Natural killer cell treated with Interleukin-12 subunit alpha and Interleukin-12 subunit beta and Interleukin-15 and Interleukin-18, amount 100 ng/mL, for 72 hours (primary cell): ENCODE results near the gene CEACAM21. TPM values are rescaled to one million over a fixed set of nuclear protein-coding genes. Genes with fewer than 3 reads are reported as not detected.
A peak's percentile ranks its signal among the peaks of the same experiment; 100 is the strongest.

Experiments
- ATAC-seq, 2 donors: fragments of 150-1000 bp; cut with Tn5 transposase in 1 of 2; sonication (Bioruptor Pico), chemical (Tn5 transposase) in 1 of 2; 2 replicates each; pipeline ENCODE4 v1.10.0; 2021
- DNase-seq: peaks from one replicate; pipeline ENCODE4 v3.0.0; 2022; ENCODE audit warnings: low spot score
- H3K27ac Mint-ChIP-seq, 2 donors: 1 replicate in 1 of 2; 2 replicates in 1 of 2; pipeline ENCODE4 v1.8.0; 2022; ENCODE audit warnings: mixed read lengths in 2 of 2, mild to moderate bottlenecking in 1 of 2, moderate library complexity in 1 of 2
- H3K27me3 Mint-ChIP-seq, 2 donors: 1 replicate in 1 of 2; 2 replicates in 1 of 2; pipeline ENCODE4 v1.8.0; 2022; ENCODE audit warnings: mixed read lengths in 2 of 2
- H3K36me3 Mint-ChIP-seq: one replicate; pipeline ENCODE4 v1.8.0; 2022; ENCODE audit warnings: mixed read lengths
- H3K4me1 Mint-ChIP-seq, 2 donors: 1 replicate in 1 of 2; 2 replicates in 1 of 2; pipeline ENCODE4 v1.8.0; 2022; ENCODE audit warnings: low read depth in 2 of 2, mixed read lengths in 2 of 2, mild to moderate bottlenecking in 1 of 2
- H3K4me3 Mint-ChIP-seq: one replicate; pipeline ENCODE4 v1.8.0; 2022; ENCODE audit warnings: mixed read lengths
- H3K9me3 Mint-ChIP-seq: 2 replicates; pipeline ENCODE4 v1.8.0; 2022; ENCODE audit warnings: mixed read lengths
- total RNA-seq, 2 donors: library from RNA; stranded (reverse); gene quantifications; one replicate each; pipeline ENCODE4 v1.2.3, GENCODE V29; 2022

Gene CEACAM21
- total RNA-seq = 10 to 100 TPM in 1 of 2 donors, 1 to 10 TPM in 1; 9.7 to 20.6 TPM

DNA sequence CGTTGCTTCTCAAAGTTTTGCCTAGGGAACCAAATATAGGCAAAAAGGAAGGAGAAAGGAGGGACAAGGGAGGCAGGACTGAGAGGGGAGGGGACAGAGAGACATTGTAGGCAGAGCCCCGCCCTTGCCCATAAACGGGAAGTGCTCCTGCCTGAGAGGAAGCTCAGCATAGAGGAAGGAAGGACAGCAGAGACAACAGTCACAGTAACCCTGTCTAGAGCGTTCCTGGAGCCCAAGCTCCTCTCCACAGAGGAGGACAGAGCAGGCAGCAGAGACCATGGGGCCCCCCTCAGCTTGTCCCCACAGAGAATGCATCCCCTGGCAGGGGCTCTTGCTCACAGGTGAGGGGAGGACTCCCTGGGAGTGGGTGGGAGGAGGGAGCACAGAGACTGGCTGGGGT, at the start of gene CEACAM21:
Gene CEACAM21 (plus strand): TSS at position 169 of the 400 bp plus-strand sequence. CDS start 109 bp downstream, at position 278.
- Mint-ChIP-seq H3K4me1 (peaks cover 16 to 21% of the 10 kb centered on the region in 2 donors), H3K4me3 (peak within 1 kb of the TSS; percentile 87), H3K27me3 (no peaks in the 10 kb centered on the region), H3K27ac (peak within 1 kb of the TSS; percentile 90 to 97), H3K36me3 (peaks cover 11% of the 10 kb centered on the region), H3K9me3 (no peaks in the 10 kb centered on the region)
- peak; percentile 75 for DNase-seq
- peak; percentile 95 to 96 for ATAC-seq

DNA sequence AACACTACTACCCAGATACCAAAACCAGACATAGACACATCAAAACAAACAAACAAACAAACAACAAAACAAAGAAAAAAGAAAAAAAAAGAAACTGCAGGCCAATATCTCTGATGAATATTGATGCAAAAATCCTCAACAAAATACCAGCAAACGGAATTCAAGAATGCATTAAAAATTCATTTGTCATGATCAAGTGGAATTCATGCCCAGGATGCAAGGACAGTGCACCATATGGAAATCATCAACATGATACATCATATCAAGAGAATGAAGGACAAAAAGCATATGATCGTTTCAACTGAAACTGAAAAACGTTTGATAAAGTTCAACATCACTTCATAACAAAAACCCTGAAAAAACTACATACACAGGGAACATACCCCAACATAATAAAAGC, 48.9 kb upstream of the CEACAM21 start:
- Mint-ChIP-seq H3K27ac (no peak overlapping the region), H3K4me3 (no peak overlapping the region), H3K27me3 (peaks cover 28 to 31% of the 10 kb centered on the region in 2 donors), H3K36me3 (no peaks in the 10 kb centered on the region), H3K9me3 (peaks cover 9% of the 10 kb centered on the region), H3K4me1 (peaks cover 41 to 43% of the 10 kb centered on the region in 2 donors)
- DNase-seq (no peak), ATAC-seq (no peak)

DNA sequence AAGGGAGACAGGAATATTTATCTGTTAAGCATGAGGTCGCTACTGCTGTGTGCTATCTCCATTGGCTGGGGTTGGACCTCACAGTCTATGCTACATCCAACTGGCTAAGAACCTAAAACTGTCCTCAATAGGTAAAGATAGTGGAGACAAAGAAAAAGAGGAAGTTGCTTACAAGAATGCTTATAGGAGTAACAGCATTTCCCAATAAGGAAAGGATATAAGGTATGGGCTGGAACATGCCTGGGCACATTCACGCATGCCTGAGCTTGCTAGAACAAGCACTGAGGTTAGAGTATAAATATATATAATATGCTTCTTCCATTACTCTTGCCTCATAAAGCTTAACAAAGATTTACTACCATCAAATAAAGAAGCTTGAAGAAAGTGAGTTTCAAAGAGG, 47.9 kb upstream of the CEACAM21 start:
- Mint-ChIP-seq H3K9me3 (peaks cover 9% of the 10 kb centered on the region), H3K4me3 (no peak overlapping the region), H3K4me1 (peaks cover 38 to 40% of the 10 kb centered on the region in 2 donors), H3K36me3 (no peaks in the 10 kb centered on the region), H3K27ac (no peak overlapping the region), H3K27me3 (peaks cover 28 to 31% of the 10 kb centered on the region in 2 donors)
- no peak for ATAC-seq
- DNase-seq = no peak

DNA sequence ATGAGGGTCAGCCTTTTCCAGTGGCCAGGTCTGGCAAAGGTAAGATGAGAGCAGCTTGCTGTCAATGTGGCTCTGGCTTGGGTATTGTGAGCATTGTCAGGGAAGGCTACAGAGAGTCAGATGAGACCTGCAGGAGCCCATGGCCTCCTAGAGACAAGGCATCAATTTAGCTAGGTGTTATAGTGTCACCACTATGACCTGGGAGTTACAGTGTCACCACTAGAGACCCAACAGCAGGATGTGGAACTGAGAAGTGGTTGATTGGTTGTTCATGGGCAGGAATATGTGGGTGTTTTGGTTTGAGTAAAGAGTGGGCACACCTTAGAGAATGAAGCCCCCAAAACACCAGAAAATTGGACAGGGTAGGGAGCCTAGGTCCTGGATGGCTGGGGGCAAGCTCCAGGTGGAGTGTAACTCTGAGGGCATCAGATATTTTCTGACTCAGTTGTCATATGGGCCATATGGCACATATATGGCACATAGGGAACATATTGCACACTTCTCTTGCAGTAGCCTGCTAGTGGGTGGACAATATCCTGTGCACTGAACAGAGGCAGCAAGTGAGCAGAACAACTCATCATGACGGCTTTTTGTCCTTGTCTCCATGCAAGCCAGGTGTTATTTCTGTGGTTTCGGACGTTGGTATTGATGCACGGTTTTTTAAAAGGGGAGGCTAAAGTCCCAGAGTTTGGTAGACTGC, 46.3 kb upstream of the CEACAM21 start:
- Mint-ChIP-seq H3K9me3 (peaks cover 9% of the 10 kb centered on the region), H3K27ac (peak overlapping the region; percentile 1 to 9), H3K4me1 (peaks cover 45 to 50% of the 10 kb centered on the region in 2 donors), H3K36me3 (no peaks in the 10 kb centered on the region), H3K27me3 (peaks cover 28 to 29% of the 10 kb centered on the region in 2 donors), H3K4me3 (peak overlapping the region; percentile 83)
- DNase-seq (no peak), ATAC-seq (peak; percentile 4 to 54)

DNA sequence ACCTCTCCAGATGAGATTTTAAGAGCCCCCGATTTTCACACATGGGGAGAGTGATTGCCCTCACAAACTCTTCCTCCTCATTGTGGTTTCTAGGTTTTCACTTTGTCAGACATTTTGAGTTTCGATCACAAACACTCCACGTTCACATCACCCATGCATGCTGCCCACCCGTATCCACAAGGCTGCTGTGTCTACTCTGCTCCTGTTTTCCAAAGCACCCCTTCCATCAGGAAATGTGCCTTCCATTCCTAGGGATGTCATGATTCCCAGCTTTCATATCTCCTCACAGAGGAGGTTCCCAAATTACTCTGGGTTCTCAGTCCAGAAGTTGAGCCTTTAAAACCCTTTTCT, 45.8 kb upstream of the CEACAM21 start:
- DNase-seq = no peak
- peaks cover 9% of the 10 kb centered on the region for H3K9me3 Mint-ChIP-seq
- H3K36me3 Mint-ChIP-seq = no peaks in the 10 kb centered on the region
- peak in 1 of 2 donors; percentile 11 for ATAC-seq
- H3K27me3 Mint-ChIP-seq = peaks cover 24% of the 10 kb centered on the region in 2 donors
- H3K27ac Mint-ChIP-seq = peak overlapping the region; percentile 80 to 93
- H3K4me1 Mint-ChIP-seq = peaks cover 50 to 55% of the 10 kb centered on the region in 2 donors
- peak overlapping the region; percentile 83 for H3K4me3 Mint-ChIP-seq

DNA sequence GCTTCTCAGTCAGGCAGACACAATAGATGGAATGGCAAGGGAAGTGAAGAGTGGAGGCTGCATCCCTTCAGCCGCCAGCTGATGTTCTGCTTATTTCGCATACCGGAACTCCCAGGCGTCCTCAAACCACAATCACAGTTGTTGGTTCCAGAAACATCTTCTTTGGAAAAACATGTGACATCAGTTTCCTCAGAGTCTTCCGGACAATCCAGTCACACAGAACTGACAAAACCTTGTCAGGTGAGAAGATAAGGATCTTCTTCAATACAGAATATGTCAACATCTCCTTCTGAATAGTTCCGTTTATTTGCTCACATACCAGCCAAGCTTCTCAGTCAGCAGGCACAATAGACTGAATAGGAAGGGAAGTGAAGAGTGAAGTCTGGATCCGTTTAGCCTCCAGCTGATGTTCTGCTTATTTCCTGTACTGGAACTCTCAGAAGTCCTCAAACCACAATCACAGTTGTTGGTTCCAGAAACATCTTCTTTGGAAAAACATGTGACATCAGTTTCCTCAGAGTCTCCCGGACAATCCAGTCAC, 45.1 kb upstream of the CEACAM21 start:
- H3K27ac Mint-ChIP-seq = peak overlapping the region; percentile 80 to 93
- peaks cover 9% of the 10 kb centered on the region for H3K9me3 Mint-ChIP-seq
- H3K27me3 Mint-ChIP-seq = peaks cover 17 to 21% of the 10 kb centered on the region in 2 donors
- no peaks in the 10 kb centered on the region for H3K36me3 Mint-ChIP-seq
- ATAC-seq = peak; percentile 37 to 46
- H3K4me1 Mint-ChIP-seq = peaks cover 52 to 57% of the 10 kb centered on the region in 2 donors
- no peak for DNase-seq
- H3K4me3 Mint-ChIP-seq = peak overlapping the region; percentile 83

DNA sequence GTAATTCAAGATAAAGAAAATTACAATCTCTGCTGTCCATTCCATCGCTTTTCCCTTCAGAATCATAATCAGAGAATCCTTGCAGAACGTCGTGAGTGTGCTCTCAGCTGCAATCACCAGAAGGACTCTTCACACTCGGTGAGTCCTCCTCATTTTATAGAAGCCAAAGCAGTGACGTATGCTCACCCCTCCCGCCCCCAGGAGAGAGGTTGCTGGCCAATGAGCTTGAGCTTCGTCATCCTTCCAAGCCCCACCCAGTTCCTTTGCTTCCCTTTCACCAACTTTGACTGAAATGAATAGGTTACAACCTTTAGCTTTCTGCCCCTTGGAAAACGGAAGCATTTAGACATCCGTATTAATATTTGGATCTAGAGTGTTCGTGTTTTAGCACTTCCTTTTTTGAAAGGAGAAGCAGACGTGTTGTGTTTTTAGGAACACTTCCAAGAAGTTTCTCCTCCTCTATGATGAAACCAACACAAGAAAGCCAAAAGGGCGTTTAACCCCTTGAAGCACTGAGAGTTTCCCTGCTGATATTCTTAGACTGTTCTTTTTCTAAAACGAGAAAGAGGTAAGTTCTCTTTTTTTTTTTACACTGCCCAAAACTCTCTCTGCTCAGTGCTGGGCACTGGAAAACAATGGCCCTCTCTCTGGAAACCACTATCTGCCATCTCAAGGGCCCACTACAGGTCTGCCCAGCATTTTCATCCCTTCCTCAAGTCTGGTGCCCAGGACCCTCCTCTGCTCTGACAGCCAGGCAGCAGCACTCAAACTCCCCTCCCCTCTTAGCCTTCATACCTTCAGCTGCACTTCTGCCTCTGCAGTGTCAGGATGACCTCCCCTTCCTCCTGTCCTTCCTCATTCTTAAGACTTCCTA, 44.3 kb upstream of the CEACAM21 start:
- Mint-ChIP-seq H3K27me3 (peaks cover 9 to 18% of the 10 kb centered on the region in 2 donors), H3K36me3 (no peaks in the 10 kb centered on the region), H3K4me3 (peak overlapping the region; percentile 83), H3K9me3 (peaks cover 9% of the 10 kb centered on the region), H3K4me1 (peaks cover 52 to 57% of the 10 kb centered on the region in 2 donors), H3K27ac (peak overlapping the region; percentile 80 to 93)
- peak; percentile 95 to 98 for ATAC-seq
- DNase-seq = peak; percentile 92

DNA sequence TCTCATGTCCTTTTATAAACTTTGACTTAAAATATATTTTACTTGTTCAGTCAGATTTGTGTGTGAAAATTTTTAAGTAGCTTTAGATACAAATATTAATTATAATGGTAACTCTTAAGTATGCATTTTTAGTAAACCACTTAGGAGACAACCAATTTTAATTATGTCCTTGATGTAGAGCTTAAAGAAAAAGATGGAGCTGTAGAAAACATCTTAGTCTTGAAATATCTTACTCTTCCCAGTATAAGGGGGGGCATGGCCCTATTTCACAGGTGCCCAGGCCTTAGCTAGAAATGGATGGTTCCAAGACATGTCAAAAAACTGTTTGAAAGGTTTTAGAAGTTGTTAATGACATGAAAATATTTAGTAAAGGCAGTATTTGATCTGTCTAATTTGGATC, 43.4 kb upstream of the CEACAM21 start:
- H3K36me3 Mint-ChIP-seq = no peaks in the 10 kb centered on the region
- ATAC-seq = no peak
- H3K4me1 Mint-ChIP-seq = peaks cover 52 to 57% of the 10 kb centered on the region in 2 donors
- H3K4me3 Mint-ChIP-seq = peak overlapping the region; percentile 83
- no peak for DNase-seq
- peaks cover 9% of the 10 kb centered on the region for H3K9me3 Mint-ChIP-seq
- H3K27ac Mint-ChIP-seq = peak overlapping the region; percentile 80 to 93
- H3K27me3 Mint-ChIP-seq = peaks cover under 1 to 10% of the 10 kb centered on the region in 2 donors

DNA sequence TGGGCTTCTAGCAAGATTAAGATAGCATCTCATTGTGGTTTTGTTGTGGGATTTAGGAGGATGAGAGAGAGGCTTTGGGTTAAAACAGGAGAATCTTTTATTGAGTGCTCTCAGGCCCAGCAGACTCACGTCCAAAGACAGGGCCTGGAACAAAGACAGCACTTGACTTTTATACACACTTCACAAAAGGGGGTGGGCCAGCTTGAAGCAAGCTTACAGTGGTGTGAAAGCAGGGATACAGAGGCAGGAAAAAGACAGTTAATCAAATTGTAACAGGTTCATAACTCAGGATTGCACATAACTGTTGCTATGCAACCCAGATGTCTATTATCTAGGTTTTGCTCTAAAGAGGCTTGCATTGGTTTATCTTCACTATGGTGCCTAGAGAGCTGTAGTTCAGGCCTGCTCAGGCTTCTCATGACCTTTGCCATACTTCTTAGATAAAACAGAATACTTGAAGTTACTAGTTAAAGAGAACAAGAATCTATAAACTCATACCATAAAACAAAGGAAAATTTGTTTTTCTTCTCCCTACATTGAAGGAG, 42.2 kb upstream of the CEACAM21 start:
- Mint-ChIP-seq H3K4me3 (peak overlapping the region; percentile 26), H3K27me3 (peaks cover 0 to 7% of the 10 kb centered on the region in 2 donors), H3K27ac (peak overlapping the region in 1 of 2 donors; percentile 22), H3K36me3 (no peaks in the 10 kb centered on the region), H3K4me1 (peaks cover 52 to 57% of the 10 kb centered on the region in 2 donors), H3K9me3 (peaks cover 9% of the 10 kb centered on the region)
- no peak for ATAC-seq
- DNase-seq = no peak

DNA sequence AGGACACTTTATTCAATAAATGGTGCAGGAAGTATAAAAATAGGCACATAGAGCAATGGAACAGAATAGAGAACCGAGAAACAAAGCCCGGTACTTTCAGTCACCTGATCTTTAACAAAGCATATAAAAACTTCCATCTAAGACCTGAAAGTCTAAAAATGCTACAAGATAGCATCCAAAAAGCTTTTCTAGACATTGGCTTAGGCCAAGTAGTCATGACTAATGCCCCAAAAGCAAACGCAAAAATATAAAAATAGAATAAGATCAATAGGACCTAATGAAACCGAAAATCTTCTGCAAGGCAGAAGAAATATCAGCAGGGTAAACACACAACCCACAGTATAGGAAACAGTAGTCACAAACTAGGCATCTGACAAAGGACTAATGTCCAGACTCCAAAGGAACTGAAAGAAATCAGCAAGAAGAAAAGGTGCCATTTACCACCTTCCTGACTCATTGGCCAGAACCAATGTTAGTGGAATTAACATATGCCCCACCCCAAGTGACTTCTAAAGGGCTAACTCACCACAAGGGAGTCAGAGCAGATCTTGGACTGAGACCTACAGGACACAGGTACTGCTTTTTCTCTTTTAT, 40.8 kb upstream of the CEACAM21 start:
- Mint-ChIP-seq H3K4me1 (peaks cover 39 to 43% of the 10 kb centered on the region in 2 donors), H3K9me3 (peaks cover 4% of the 10 kb centered on the region), H3K4me3 (peak overlapping the region; percentile 55), H3K36me3 (no peaks in the 10 kb centered on the region), H3K27me3 (no peaks in the 10 kb centered on the region), H3K27ac (peak overlapping the region; percentile 15 to 61)
- peak; percentile 12 to 43 for ATAC-seq
- no peak for DNase-seq

DNA sequence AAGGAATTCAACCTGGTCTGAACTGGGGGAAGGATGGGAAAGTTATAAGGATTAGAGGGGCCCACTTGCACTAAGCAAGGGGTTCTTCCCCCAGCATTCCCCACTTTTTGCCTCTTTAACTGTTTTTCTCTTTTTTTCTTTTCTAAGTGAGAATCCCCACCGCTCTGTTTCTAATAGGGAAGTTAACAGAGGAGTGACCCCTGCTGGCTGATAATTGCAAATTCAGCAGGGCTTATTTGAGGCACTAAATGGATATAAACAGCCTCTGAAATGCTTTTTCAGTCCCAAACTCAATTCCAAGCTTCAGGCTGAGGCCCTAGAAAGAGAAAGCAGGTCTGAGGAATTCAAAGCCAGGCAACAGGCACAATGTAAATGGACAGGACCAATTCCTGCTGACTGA, 38.2 kb upstream of the CEACAM21 start:
- H3K27me3 Mint-ChIP-seq = no peaks in the 10 kb centered on the region
- H3K9me3 Mint-ChIP-seq = no peaks in the 10 kb centered on the region
- H3K27ac Mint-ChIP-seq = no peak overlapping the region
- H3K4me3 Mint-ChIP-seq = no peak overlapping the region
- H3K4me1 Mint-ChIP-seq = peaks cover 26 to 30% of the 10 kb centered on the region in 2 donors
- no peak for ATAC-seq
- DNase-seq = no peak
- H3K36me3 Mint-ChIP-seq = no peaks in the 10 kb centered on the region

DNA sequence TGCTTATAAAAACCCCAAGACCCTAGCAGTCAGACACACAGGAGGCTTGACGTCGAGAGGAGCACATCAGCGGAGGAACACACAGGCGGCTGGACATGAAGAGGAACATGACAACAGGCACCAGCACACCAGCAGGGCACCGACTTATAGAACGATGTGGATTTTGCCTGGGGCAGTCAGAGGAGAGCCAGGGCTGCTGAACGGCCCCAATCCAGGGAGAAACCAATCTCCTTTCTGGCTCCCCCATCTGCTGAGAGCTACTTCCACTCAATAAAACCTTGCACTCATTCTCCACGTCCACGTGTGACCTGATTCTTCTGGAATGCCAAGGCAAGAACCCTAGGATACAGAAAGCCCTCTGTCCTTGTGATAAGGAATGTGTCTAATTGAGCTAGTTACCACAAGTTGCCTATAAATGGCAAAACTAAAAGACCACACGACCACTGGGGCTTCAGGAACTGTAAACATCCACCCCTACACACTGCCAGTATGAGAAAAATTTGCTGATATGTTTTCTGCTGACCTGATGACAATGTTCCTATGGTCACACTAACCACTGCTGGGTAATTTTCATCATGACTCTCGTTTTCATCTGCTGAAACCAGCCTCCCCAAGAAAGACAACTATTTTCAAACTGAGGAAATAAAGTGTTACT, 35.8 kb upstream of the CEACAM21 start:
- H3K4me3 Mint-ChIP-seq = no peak overlapping the region
- H3K27me3 Mint-ChIP-seq = no peaks in the 10 kb centered on the region
- ATAC-seq (no peak), DNase-seq (no peak)
- no peaks in the 10 kb centered on the region for H3K36me3 Mint-ChIP-seq
- peaks cover 18 to 25% of the 10 kb centered on the region in 2 donors for H3K4me1 Mint-ChIP-seq
- H3K27ac Mint-ChIP-seq = no peak overlapping the region
- H3K9me3 Mint-ChIP-seq = no peaks in the 10 kb centered on the region
